NCI-H69 (cell line): ENCODE data around the gene HIC1.

ENCODE experiments used
- DNase-seq: peaks from one replicate; lab custom pipeline; 2025; lab: John Stamatoyannopoulos, UW

Gene HIC1

GRCh38 chr17:2025622-2026309 is 29.1 kb upstream of the HIC1 start:
- DNase-seq, result peak; percentile 24

- peak; percentile 23 for DNase-seq
Observed at GRCh38 chr17:2027528-2028233, 27.2 kb upstream of the HIC1 start.

- peak; percentile 50 for DNase-seq
Observed at GRCh38 chr17:2028234-2028614, 26.7 kb upstream of the HIC1 start.

GRCh38 chr17:2028737-2029136 is 26.2 kb upstream of the HIC1 start:
- DNase-seq, result peak; percentile 80

- DNase-seq, result peak; percentile 87
Observed at GRCh38 chr17:2029911-2030778, 24.8 kb upstream of the HIC1 start, which contains the start of gene DPH1. TSS of gene DPH1 (plus strand) at chr17:2030153. CDS start at chr17:2030170, 17 bp downstream.

- no peak for DNase-seq
Observed at GRCh38 chr17:2030779-2031163, 24.1 kb upstream of the HIC1 start.

- no peak for DNase-seq
Observed at GRCh38 chr17:2033153-2033552, 21.8 kb upstream of the HIC1 start.

- DNase-seq, result peak; percentile 41
Observed at GRCh38 chr17:2034157-2034556, 20.7 kb upstream of the HIC1 start.

GRCh38 chr17:2034806-2035540 is 19.9 kb upstream of the HIC1 start:
- peak; percentile 14 for DNase-seq

GRCh38 chr17:2035541-2036488 is 19.1 kb upstream of the HIC1 start:
- DNase-seq, result no peak

GRCh38 chr17:2037155-2037554 is 17.7 kb upstream of the HIC1 start:
- DNase-seq, result no peak

- no peak for DNase-seq
Observed at GRCh38 chr17:2040219-2040827, 14.6 kb upstream of the HIC1 start.

GRCh38 chr17:2040942-2041560 is 13.9 kb upstream of the HIC1 start:
- peak; percentile 71 for DNase-seq

- peak; percentile 95 for DNase-seq
Observed at GRCh38 chr17:2041561-2042389, 13.1 kb upstream of the HIC1 start, which contains the start of gene OVCA2. TSS of gene OVCA2 (plus strand) at chr17:2042022. CDS start at chr17:2042048, 26 bp downstream.

GRCh38 chr17:2042390-2042847 is 12.5 kb upstream of the HIC1 start:
- peak; percentile 44 for DNase-seq

GRCh38 chr17:2042933-2043332 is 12.0 kb upstream of the HIC1 start:
- no peak for DNase-seq

GRCh38 chr17:2043785-2044184 is 11.1 kb upstream of the HIC1 start:
- no peak for DNase-seq

- peak; percentile 42 for DNase-seq
Observed at GRCh38 chr17:2044263-2044894, 10.5 kb upstream of the HIC1 start.
